Trophoblast cell (in vitro differentiated cells and primary cell): ENCODE measurements around the gene EXOC5.
"Not testable (repeated sequence)": the region's sequence is repeated elsewhere in the genome, so short reads cannot be mapped to it uniquely, and the experiment has no call there.

ENCODE experiments used
- DNase-seq, 2 donors: peaks; one replicate each; pipeline ENCODE4 v3.0.0-alpha.2; 2016
- H2AFZ ChIP-seq: 2 replicates; pipeline ENCODE4 v1.6.1; 2013; ENCODE audit warnings: low read length, moderate library complexity, mild to moderate bottlenecking; ENCODE audit not compliant: insufficient read depth, poor library complexity
- H2AK5ac ChIP-seq: 2 replicates; pipeline ENCODE4 v1.6.1; 2013; ENCODE audit warnings: mild to moderate bottlenecking, low read length
- H2BK120ac ChIP-seq: 2 replicates; pipeline ENCODE4 v1.6.1; 2013; ENCODE audit warnings: low read length, mild to moderate bottlenecking, moderate library complexity; ENCODE audit not compliant: insufficient read depth, poor library complexity
- H2BK12ac ChIP-seq: 2 replicates; pipeline ENCODE4 v1.6.1; 2013; ENCODE audit warnings: mild to moderate bottlenecking, low read length, moderate library complexity
- H2BK5ac ChIP-seq: 2 replicates; pipeline ENCODE4 v1.6.1; 2013; ENCODE audit warnings: low read length, low read depth, moderate library complexity, mild to moderate bottlenecking; ENCODE audit not compliant: poor library complexity
- H3K14ac ChIP-seq: 2 replicates; pipeline ENCODE4 v1.6.1; 2013; ENCODE audit warnings: mild to moderate bottlenecking, low read length
- H3K18ac ChIP-seq: 2 replicates; pipeline ENCODE4 v1.6.1; 2013; ENCODE audit warnings: mild to moderate bottlenecking, low read length
- H3K23ac ChIP-seq: 2 replicates; pipeline ENCODE4 v1.6.1; 2013; ENCODE audit warnings: low read length
- H3K27ac ChIP-seq: 2 replicates; pipeline ENCODE4 v1.5.1; 2013; ENCODE audit warnings: low read depth, mild to moderate bottlenecking, inconsistent platforms, low read length, moderate library complexity
- H3K27me3 ChIP-seq: 2 replicates; pipeline ENCODE4 v1.6.1; 2013; ENCODE audit warnings: inconsistent platforms, mild to moderate bottlenecking, low read length, moderate library complexity; ENCODE audit not compliant: insufficient read depth
- H3K36me3 ChIP-seq, 2 experiments: 1 replicate in 1 of 2; 2 replicates in 1 of 2; pipeline ENCODE4 v1.6.1; 2013; ENCODE audit warnings: low read length in 2 of 2, mild to moderate bottlenecking in 2 of 2, moderate library complexity in 1 of 2; ENCODE audit not compliant: insufficient read depth in 2 of 2, control insufficient read depth in 1 of 2
- H3K4ac ChIP-seq: 2 replicates; pipeline ENCODE4 v1.6.1; 2013; ENCODE audit warnings: low read depth, mild to moderate bottlenecking, low read length, moderate library complexity
- H3K4me1 ChIP-seq, 2 experiments: 1 replicate in 1 of 2; 2 replicates in 1 of 2; pipeline ENCODE4 v1.6.1; 2013; ENCODE audit warnings: low read length in 2 of 2, mild to moderate bottlenecking in 2 of 2, moderate library complexity in 1 of 2; ENCODE audit not compliant: insufficient read depth in 2 of 2, control insufficient read depth in 1 of 2
- H3K4me2 ChIP-seq: 2 replicates; pipeline ENCODE4 v1.6.1; 2013; ENCODE audit warnings: inconsistent platforms, mild to moderate bottlenecking, low read length, moderate library complexity
- H3K4me3 ChIP-seq: 2 replicates; pipeline ENCODE4 v1.5.1; 2013; ENCODE audit warnings: mild to moderate bottlenecking, low read depth, low read length, inconsistent platforms
- H3K79me1 ChIP-seq: one replicate; pipeline ENCODE4 v1.6.1; 2013; ENCODE audit warnings: low read length
- H3K79me2 ChIP-seq: 2 replicates; pipeline ENCODE4 v1.6.1; 2013; ENCODE audit warnings: low read length, mild to moderate bottlenecking; ENCODE audit not compliant: control insufficient read depth, insufficient read depth, poor library complexity
- H3K9ac ChIP-seq: 2 replicates; pipeline ENCODE4 v1.6.1; 2013; ENCODE audit warnings: mild to moderate bottlenecking, low read length
- H3K9me3 ChIP-seq: 2 replicates; pipeline ENCODE4 v1.6.1; 2013; ENCODE audit warnings: low read depth, mild to moderate bottlenecking, control low read depth, inconsistent platforms, low read length; ENCODE audit not compliant: insufficient read depth
- H4K12ac ChIP-seq: 2 replicates; pipeline ENCODE4 v1.6.1; 2013; ENCODE audit warnings: low read depth, mild to moderate bottlenecking, low read length, moderate library complexity
- H4K8ac ChIP-seq: 2 replicates; pipeline ENCODE4 v1.6.1; 2013; ENCODE audit warnings: low read depth, mild to moderate bottlenecking, low read length, moderate library complexity
- H4K91ac ChIP-seq: one replicate; pipeline ENCODE4 v1.6.1; 2013; ENCODE audit warnings: low read depth, mild to moderate bottlenecking, low read length, moderate library complexity
- WGBS: extraction: QIAGEN DNeasy Blood & Tissue Kit; methylation state at CpG from one replicate; pipeline ENCODE4 v1.1.7; 2013; ENCODE audit warnings: missing lambda C conversion rate; ENCODE audit not compliant: insufficient read length, insufficient coverage; ENCODE audit errors: extremely low coverage; 5-methylcytosine and 5-hydroxymethylcytosine counted together

The EXOC5 gene

DNA sequence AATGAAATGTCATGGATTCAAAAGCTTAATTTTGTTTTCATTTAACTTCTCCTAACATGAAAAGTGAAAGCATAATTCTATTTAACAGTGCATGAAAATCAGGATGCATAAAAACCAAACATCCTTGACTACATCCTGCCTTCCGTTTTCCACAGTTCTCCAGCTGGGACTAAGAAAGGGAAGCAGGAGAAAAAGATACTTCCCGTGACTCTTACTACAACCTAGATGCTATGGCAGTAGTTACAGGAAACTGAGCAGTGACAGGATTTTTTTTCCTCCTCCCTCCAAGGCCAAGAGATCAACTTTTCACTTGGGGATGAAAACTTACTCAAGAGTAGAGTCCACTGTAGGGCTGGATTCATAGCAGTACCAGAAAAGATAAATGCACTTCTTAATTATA lies 2.6 kb downstream of the EXOC5 start:
- WGBS = no CpG with 5 or more reads among the region's 2 CpGs
- H2AK5ac ChIP-seq = no peak overlapping the region

DNA sequence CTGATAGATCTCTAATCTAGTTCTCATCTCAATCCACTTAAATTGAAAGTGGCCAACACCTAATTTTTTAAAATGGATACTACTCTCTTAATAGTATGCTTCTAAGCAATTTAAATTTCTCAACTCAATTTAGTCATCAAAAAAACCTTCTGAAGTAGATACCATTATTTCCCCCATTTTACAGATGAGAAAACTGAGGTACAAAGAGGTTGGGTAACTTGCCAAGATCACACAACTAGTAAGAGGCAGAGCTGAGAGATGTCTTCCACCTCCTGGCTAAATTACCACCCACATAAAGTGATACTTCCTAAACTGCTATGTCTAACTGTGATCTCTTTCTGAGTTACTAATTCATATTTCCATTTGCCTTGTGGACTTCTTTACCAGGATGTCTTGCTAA lies 6.6 kb downstream of the EXOC5 start:
- Histone ChIP-seq H3K79me1 (no peaks in the 10 kb centered on the region), H2AK5ac (no peak overlapping the region), H3K79me2 (peaks cover 6% of the 10 kb centered on the region), H3K27ac (no peak overlapping the region), H3K9ac (no peak overlapping the region), H2BK120ac (no peak overlapping the region), H4K12ac (no peak overlapping the region), H3K4me3 (no peak overlapping the region), H2AFZ (no peak overlapping the region), H4K91ac (no peak overlapping the region), H3K18ac (no peak overlapping the region), H2BK12ac (no peak overlapping the region), H3K4me2 (no peak overlapping the region), H2BK5ac (no peak overlapping the region), H3K14ac (no peak overlapping the region), H3K4me1 (no peaks in the 10 kb centered on the region), H3K4ac (no peak overlapping the region), H3K27me3 (no peaks in the 10 kb centered on the region), H3K36me3 (peaks cover 0 to 2% of the 10 kb centered on the region in 2 experiments), H3K23ac (no peak overlapping the region), H3K9me3 (no peaks in the 10 kb centered on the region), H4K8ac (no peak overlapping the region)
- DNase-seq = no peak

More for the DNA sequence above, 2.6 kb downstream of the EXOC5 start:
- Histone ChIP-seq H2BK12ac (no peak overlapping the region), H2BK120ac (no peak overlapping the region), H3K14ac (no peak overlapping the region), H3K18ac (no peak overlapping the region), H3K79me2 (peaks cover 16% of the 10 kb centered on the region), H3K4ac (no peak overlapping the region), H4K12ac (no peak overlapping the region), H3K9me3 (no peaks in the 10 kb centered on the region), H4K8ac (no peak overlapping the region), H3K4me1 (peaks cover under 1% of the 10 kb centered on the region in 2 experiments), H3K23ac (no peak overlapping the region), H4K91ac (no peak overlapping the region), H3K27me3 (no peaks in the 10 kb centered on the region), H3K4me3 (no peak overlapping the region), H3K79me1 (peaks cover 12% of the 10 kb centered on the region), H3K9ac (no peak overlapping the region), H2AFZ (no peak overlapping the region), H3K4me2 (no peak overlapping the region), H2BK5ac (no peak overlapping the region), H3K27ac (no peak overlapping the region), H3K36me3 (peaks cover 0 to 2% of the 10 kb centered on the region in 2 experiments)
- DNase-seq = no peak

DNA sequence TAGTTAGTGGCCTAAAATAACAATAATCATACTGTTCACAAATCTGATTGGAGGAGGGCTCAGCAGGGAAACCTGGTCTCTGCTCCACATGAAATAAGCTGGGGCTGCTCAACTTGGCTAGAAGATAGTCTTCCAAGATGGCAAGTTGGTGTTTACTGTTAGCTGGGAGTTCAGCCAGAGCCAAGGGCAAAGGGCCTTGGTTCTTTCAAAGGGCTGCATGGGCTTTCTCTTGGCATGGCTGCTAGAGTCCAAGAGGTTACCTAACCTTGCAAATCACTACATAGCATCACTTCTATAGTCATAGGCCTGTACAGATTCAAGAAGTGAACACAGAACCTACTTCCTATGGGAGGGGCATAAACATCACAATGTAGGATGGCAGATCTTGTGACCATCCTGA lies 7.1 kb downstream of the EXOC5 start:
- Histone ChIP-seq H3K79me1 (no peaks in the 10 kb centered on the region), H3K36me3 (peaks cover 0 to 2% of the 10 kb centered on the region in 2 experiments), H2AK5ac (no peak overlapping the region), H3K9ac (no peak overlapping the region), H4K91ac (no peak overlapping the region), H2BK12ac (no peak overlapping the region), H3K9me3 (no peaks in the 10 kb centered on the region), H2BK120ac (no peak overlapping the region), H2AFZ (no peak overlapping the region), H3K4me1 (no peaks in the 10 kb centered on the region), H3K23ac (no peak overlapping the region), H4K12ac (no peak overlapping the region), H3K27ac (no peak overlapping the region), H3K14ac (no peak overlapping the region), H2BK5ac (no peak overlapping the region), H3K4me2 (no peak overlapping the region), H3K4me3 (no peak overlapping the region), H3K18ac (no peak overlapping the region), H4K8ac (no peak overlapping the region), H3K79me2 (peaks cover 6% of the 10 kb centered on the region), H3K4ac (peak overlapping the region; percentile 3), H3K27me3 (no peaks in the 10 kb centered on the region)
- DNase-seq = no peak

DNA sequence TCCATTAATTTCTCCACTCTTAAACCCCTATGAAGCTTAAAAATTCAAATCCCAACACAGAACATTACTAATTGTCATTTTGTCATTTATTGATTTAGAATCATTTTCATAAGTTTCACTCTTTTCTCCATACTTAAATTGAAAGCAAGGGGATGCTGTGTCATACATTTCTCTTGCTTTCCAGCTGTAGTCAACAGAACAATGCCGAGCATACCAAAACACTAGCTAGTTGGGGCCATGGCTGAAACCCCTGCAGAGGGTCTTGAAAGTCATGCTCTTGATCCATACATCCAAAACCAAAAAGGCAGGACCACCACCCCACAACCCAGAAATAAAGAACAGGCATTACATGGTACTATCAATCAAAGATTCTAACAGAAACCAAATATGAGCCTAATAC lies 9.0 kb downstream of the EXOC5 start:
- Histone ChIP-seq H4K91ac (no peak overlapping the region), H3K79me2 (peaks cover 2% of the 10 kb centered on the region), H3K9me3 (peaks cover 2% of the 10 kb centered on the region), H3K36me3 (no peaks in the 10 kb centered on the region), H3K79me1 (no peaks in the 10 kb centered on the region), H2BK120ac (no peak overlapping the region), H2BK5ac (no peak overlapping the region), H2BK12ac (no peak overlapping the region), H3K27me3 (no peaks in the 10 kb centered on the region), H2AK5ac (no peak overlapping the region), H3K4me1 (no peaks in the 10 kb centered on the region), H3K18ac (no peak overlapping the region), H3K4ac (no peak overlapping the region), H3K4me3 (no peak overlapping the region), H3K4me2 (no peak overlapping the region), H3K23ac (no peak overlapping the region), H3K27ac (no peak overlapping the region), H4K8ac (no peak overlapping the region), H3K14ac (no peak overlapping the region), H4K12ac (no peak overlapping the region), H3K9ac (no peak overlapping the region), H2AFZ (no peak overlapping the region)
- DNase-seq = no peak
- WGBS = no CpG with 5 or more reads among the region's 1 CpG

DNA sequence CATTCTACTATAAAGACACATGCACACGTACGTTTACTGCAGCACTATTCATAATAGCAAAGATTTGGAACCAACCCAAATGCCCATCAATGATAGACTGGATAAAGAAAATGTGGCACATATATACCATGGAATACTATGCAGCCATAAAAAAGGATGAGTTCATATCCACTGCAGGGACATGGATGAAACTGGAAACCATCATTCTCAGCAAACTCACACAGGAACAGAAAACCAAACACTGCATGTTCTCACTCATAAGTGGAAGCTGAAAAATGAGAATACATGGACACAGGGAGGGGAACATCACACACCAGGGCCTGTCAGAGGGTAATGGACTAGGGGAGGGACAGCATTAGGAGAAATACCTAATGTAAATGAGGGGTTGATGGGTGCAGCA lies 10.5 kb downstream of the EXOC5 start:
- H3K23ac ChIP-seq, H3K79me2 ChIP-seq, H3K4me1 ChIP-seq, H3K18ac ChIP-seq, H2BK120ac ChIP-seq, H2BK12ac ChIP-seq, H2AK5ac ChIP-seq, H3K27ac ChIP-seq, H3K36me3 ChIP-seq, H2BK5ac ChIP-seq, H3K4me3 ChIP-seq, H4K91ac ChIP-seq, H3K79me1 ChIP-seq, H3K9ac ChIP-seq, H3K9me3 ChIP-seq, H3K4me2 ChIP-seq, H2AFZ ChIP-seq, H4K8ac ChIP-seq, H3K27me3 ChIP-seq, H3K14ac ChIP-seq, DNase-seq, H4K12ac ChIP-seq: not testable (repeated sequence)
- WGBS = no CpG with 5 or more reads among the region's 2 CpGs
- H3K4ac ChIP-seq = peak overlapping the region; percentile 75
